Esophagus mucosa (tissue), 1 donor: ENCODE measurements around the gene HFE. TPM values are rescaled to one million over a fixed set of nuclear protein-coding genes. Genes with fewer than 3 reads are reported as not detected.
"Not testable (repeated sequence)": the region's sequence is repeated elsewhere in the genome, so short reads cannot be mapped to it uniquely, and the experiment has no call there.

Experiments used
- ATAC-seq: fragments of 200-7000 bp; cut with Tn5 transposase; one replicate; pipeline ENCODE4 v1.9.1; 2020
- total RNA-seq: library from RNA; stranded (reverse); gene quantifications from one replicate; pipeline ENCODE4 v1.2.4, GENCODE V29; 2023
- donor health status: DM: yes; HTN: yes; CAD: no.

Gene HFE
- 4.7 TPM for total RNA-seq

- peak; percentile 59 for ATAC-seq
Observed at GRCh38 chr6:26087284-26088115, at the start of gene HFE. TSS of gene HFE (plus strand) at chr6:26087429. CDS start at chr6:26087441, 12 bp downstream.

- no peak for ATAC-seq
Observed at GRCh38 chr6:26041946-26042345, 45.3 kb upstream of the HFE start.

GRCh38 chr6:26043384-26044139 is 43.7 kb upstream of the HFE start:
- ATAC-seq, result peak; percentile 94

DNA sequence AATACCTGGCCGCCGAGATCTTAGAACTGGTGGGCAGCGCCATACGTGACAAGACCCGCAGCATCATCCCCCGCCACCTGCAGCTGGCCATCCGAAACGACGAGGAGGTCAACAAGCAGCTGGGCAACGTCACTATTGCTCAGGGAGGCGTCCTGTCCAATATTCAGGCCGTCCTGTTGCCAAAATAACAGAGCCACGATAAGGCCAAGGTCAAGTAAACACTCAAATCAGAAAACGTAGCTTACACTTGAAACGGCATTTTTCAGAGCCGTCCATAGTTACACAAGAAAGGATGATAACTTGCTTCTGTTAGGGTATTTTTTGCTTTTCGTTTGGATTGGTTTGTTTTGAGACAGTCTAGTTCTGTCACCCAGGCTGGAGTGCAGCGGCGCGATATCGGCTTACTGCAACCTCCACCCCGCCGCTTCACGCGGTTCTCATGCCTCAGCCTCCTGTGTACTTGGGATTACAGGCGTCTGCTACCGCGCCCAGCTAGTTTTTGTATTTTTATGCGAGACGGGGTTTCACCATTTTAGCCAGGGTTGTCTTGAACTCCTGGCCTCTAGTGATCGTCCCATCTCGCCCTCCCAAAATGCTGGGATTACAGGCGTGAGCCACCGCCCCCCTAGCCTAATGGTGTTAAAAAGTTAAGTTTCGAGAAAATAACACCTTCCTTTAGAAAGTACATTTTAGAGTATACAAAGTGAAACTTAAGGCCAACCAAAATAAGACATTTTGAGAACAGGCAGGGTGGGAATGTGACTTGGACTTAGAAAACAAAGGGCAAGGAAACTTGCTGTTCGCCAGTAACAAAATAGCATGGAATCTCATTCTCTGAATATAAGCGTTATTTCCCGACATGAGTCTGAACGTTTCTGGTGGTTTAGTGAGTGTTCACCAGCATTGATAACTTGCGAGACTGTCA is 42.8 kb upstream of the HFE start:
- ATAC-seq, result peak; percentile 24

DNA sequence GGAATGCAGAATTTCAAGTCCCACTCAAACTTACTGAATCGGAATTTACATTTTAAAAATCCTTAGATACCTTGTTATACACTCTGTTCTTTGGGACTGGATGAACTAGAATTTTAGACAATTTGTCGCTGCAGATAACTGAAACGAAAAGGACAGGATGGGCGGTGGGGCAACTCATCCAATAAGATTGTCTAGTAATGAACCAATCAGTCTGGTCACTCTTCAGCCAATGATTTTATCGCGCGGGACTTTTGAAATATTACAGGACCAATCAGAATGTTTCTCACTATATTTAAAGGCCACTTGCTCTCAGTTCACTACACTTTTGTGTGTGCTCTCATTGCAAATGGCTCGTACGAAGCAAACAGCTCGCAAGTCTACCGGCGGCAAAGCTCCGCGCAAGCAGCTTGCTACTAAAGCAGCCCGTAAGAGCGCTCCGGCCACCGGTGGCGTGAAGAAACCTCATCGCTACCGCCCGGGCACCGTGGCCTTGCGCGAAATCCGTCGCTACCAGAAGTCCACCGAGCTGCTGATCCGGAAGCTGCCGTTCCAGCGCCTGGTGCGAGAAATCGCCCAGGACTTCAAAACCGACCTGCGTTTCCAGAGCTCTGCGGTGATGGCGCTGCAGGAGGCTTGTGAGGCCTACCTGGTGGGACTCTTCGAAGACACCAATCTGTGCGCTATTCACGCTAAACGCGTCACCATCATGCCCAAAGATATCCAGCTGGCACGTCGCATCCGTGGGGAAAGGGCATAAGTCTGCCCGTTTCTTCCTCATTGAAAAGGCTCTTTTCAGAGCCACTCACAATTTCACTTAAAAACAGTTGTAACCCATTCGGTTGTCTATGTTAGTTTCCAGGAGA is 41.9 kb upstream of the HFE start:
- ATAC-seq, result peak; percentile 81

DNA sequence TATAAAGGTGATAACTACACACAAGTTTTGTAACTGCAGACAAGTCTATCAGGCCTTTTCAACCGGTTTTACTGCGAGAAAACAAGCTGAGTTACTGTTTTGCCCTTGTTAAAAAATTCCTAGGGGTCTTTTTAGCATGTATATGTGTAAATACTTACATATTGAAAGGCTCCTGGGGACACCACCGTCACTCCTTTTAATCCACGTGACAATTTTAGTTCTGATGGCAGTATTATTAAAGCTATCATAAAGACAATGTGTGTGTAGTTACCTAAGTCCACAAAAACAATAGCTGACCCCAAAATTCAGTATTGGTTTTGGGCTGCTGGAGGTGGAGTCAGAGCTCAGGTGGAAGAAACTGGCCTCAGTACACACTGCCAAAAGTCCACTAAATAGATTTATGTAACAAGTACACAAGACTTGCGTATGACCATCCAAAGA is 41.3 kb upstream of the HFE start:
- ATAC-seq, result no peak

GRCh38 chr6:26047329-26047728 is 39.9 kb upstream of the HFE start:
- not testable (repeated sequence) for ATAC-seq

DNA sequence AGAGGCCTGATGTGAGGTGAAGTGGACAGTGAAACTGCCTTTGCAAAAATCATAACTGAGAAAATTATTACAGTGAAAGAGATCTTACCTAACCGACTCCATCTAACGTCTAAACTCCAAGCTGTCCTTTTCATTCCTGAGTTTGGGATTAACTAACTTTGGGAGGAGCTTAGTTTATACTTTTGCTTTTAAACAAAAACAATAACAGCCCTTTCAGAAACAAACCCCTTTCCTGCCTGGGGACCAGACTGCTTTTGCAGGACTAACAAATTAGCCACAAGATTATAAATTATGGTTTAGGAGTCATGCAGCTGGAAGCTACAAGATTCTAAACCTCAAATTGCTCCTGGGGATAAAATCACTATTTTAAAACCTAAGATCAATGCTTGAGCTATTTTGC is 38.6 kb upstream of the HFE start:
- no peak for ATAC-seq

DNA sequence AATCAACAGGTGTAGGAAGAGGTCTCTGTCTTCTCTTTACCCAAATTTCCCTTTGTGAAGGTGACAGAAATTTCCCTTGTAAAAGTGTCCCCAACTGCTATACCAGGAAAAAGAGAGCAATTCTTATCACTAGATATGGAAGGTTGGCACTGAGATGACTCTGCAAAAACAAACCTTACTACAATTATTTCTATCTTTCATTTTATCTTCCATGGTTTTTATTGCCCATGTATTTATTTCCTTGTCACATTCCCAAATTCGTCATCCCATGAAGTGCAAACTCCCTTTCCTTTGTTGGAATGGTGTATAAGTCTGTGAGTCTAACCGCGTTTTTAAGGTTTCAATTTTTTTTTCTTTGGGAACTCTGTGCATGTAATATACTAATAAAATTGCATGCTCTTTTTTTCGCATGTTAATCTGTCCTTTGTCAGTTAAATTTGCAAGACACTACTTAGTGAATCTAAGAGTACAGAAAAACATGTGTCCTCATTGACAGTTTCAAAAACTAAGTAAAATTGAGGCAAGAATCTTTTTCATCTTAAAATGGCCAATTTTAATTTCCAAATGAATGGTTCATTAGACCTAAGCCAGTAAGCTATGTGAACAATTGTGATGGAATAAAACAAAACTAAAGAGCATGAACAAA is 35.4 kb upstream of the HFE start:
- ATAC-seq, result no peak

DNA sequence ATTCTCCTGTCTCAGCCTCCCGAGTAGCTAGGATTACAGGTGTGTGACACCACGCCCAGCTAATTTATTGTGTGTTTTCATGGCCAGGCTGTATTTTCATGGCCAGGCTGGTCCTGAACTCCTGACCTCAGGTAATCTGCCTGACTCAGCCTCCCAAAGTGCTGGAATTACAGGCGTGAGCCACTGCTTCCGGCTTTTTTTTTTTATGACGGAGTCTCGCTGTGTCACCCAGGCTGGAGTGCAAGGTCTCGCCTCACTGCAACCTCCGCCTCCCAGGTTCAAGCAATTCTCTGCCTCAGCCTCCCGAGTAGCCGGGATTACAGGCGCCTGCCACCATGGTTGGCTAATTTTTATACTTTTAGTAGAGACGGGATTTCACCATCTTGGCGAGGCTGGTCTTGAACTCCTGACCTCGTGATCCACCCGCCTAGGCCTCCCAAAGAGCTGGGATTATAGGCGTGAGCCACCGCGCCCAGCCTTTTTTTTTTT is 34.4 kb upstream of the HFE start:
- ATAC-seq, result not testable (repeated sequence)

DNA sequence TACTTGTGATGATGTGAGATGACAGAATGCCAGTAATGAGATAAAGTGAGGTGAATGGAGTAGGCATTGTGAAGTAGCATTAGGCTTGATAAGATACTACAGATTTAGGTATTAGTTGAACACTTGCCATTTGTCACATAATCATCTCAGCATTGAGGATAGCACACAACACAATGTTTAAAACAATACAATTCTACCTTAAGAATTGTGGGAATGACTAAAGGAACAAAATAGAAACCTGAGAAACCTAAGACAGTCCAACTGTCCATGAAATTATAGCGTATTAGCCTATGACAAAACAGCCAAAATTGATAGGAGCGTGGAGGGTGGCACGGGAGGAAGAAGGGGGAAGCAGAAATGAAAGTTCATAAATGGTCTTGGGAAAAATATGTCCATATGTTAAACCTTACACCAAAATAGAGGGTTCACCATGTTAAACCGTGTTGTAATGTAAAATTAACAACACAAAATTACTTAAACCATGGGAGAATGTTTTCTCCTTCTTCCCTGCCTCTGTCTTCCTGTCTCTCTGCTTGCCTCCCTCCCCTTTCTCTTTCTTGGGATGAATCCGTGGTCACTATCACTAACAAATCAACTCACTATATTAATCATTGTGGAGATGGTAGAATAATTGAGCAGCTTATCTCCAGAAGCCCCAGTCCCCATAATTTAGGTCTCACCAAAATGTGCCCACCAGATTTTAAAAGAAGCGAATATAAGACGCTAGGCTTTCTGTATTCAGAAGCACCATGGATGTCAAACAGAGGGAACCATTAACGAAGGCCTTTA is 33.0 kb upstream of the HFE start:
- ATAC-seq, result no peak

GRCh38 chr6:26054781-26055718 is 32.2 kb upstream of the HFE start:
- ATAC-seq, result peak; percentile 81

- ATAC-seq, result peak; percentile 91
Observed at GRCh38 chr6:26055719-26056582, 31.3 kb upstream of the HFE start.

DNA sequence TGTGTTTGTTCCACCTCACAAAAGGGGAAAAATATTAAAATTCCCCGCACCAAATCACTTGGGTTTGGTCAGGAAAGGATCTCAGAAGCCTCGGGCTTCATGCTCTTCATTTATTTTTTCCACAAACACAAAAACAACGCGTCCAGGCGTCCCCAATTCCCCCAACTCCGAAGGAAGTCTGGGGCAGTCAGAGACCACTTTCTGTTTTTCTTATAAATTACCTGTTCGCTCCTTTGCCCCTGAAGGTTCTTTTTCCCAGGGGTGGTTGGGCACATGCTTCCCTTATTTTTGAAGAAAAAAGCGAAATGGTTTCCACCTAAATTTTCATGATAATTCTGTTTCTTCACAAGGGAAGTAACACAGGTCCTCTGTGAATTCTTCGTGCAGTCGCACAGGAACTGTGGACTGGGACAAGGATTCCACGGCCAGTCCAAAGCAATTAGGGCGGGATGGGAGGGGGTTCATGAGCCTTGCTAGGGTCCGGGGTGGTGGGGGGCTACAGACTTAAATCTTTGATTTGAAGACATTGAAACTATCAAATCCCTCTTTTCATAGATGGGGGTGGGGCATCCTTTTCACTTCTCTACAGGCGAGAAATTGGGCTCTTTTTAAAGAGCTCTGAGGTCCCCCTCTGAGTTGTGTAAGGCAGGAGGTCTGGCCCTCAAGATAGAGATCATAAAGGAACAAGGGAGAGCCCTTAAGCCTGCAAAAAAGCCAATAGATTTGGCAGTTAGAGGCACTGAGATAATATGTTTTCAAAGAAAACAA is 30.5 kb upstream of the HFE start:
- ATAC-seq, result no peak

GRCh38 chr6:26057899-26058298 is 29.3 kb upstream of the HFE start:
- ATAC-seq, result no peak

GRCh38 chr6:26058477-26059033 is 28.7 kb upstream of the HFE start:
- not testable (repeated sequence) for ATAC-seq

- no peak for ATAC-seq
Observed at GRCh38 chr6:26059941-26060340, 27.3 kb upstream of the HFE start.
